Loucy (cell line): ENCODE measurements around the gene GRK1.

Source experiments
- H2AFZ ChIP-seq: fragments of 200-600 bp; sonication (generic); 2 replicates; pipeline ENCODE4 v1.6.0; 2016; ENCODE audit warnings: antibody characterized with exemption, mild to moderate bottlenecking, low read length, moderate library complexity
- H3F3A ChIP-seq: fragments of 200-600 bp; 2 replicates; pipeline ENCODE4 v1.6.0; 2016; ENCODE audit warnings: antibody characterized with exemption, low read depth, mild to moderate bottlenecking
- H3K27me3 ChIP-seq: fragments of 200-600 bp; sonication (generic); 2 replicates; pipeline ENCODE4 v1.6.1; 2014; ENCODE audit warnings: low read length, mild to moderate bottlenecking; ENCODE audit not compliant: insufficient read depth, poor library complexity, severe bottlenecking
- H3K36me3 ChIP-seq: fragments of 200-600 bp; sonication (generic); 2 replicates; pipeline ENCODE4 v1.6.1; 2016; ENCODE audit warnings: low read length; ENCODE audit not compliant: insufficient read depth
- H3K4me1 ChIP-seq: fragments of 200-600 bp; sonication (generic); 2 replicates; pipeline ENCODE4 v1.5.1; 2014; ENCODE audit warnings: low read length, mild to moderate bottlenecking; ENCODE audit not compliant: insufficient read depth, poor library complexity, severe bottlenecking
- H3K4me2 ChIP-seq: fragments of 200-600 bp; sonication (generic); 2 replicates; pipeline ENCODE4 v1.6.0; 2014; ENCODE audit warnings: antibody characterized with exemption, low read length, low read depth, mild to moderate bottlenecking; ENCODE audit not compliant: poor library complexity, severe bottlenecking
- H3K4me3 ChIP-seq: fragments of 200-600 bp; sonication (generic); 2 replicates; pipeline ENCODE4 v1.5.1; 2014; ENCODE audit warnings: low read length, mild to moderate bottlenecking, mixed read lengths; ENCODE audit not compliant: poor library complexity, severe bottlenecking
- H3K79me2 ChIP-seq: fragments of 200-600 bp; sonication (generic); 2 replicates; pipeline ENCODE4 v1.6.1; 2014; ENCODE audit warnings: low read length; ENCODE audit not compliant: insufficient read depth
- H3K9ac ChIP-seq: fragments of 200-600 bp; sonication (generic); 2 replicates; pipeline ENCODE4 v1.6.0; 2014; ENCODE audit warnings: mild to moderate bottlenecking, low read depth, low read length, moderate library complexity; ENCODE audit not compliant: poor library complexity, severe bottlenecking
- H3K9me2 ChIP-seq: fragments of 200-600 bp; sonication (generic); replicated peaks from 2 replicates; pipeline ENCODE4 v1.6.1; 2016; ENCODE audit warnings: low read depth, low read length, mixed read lengths
- H3K9me3 ChIP-seq: fragments of 200-600 bp; sonication (generic); 2 replicates; pipeline ENCODE4 v1.6.1; 2014; ENCODE audit warnings: mild to moderate bottlenecking, antibody characterized with exemption, low read length, low read depth; ENCODE audit not compliant: insufficient read depth
- H4K20me1 ChIP-seq: fragments of 200-600 bp; sonication (generic); 2 replicates; pipeline ENCODE4 v1.6.0; 2014; ENCODE audit warnings: antibody characterized with exemption, low read length, mild to moderate bottlenecking; ENCODE audit not compliant: insufficient read depth, poor library complexity, severe bottlenecking
- CTCF ChIP-seq: fragments of 200-600 bp; sonication (generic); conservative IDR thresholded peaks from 2 replicates; pipeline ENCODE4 v1.5.1; 2014; ENCODE audit warnings: mild to moderate bottlenecking, antibody characterized with exemption, low read length
- EZH2phosphoT487 ChIP-seq: fragments of 200-600 bp; IDR thresholded peaks from 2 replicates; pipeline ENCODE4 v1.6.1; 2018; ENCODE audit warnings: antibody characterized with exemption, mild to moderate bottlenecking, moderate library complexity, borderline replicate concordance

The GRK1 gene

DNA sequence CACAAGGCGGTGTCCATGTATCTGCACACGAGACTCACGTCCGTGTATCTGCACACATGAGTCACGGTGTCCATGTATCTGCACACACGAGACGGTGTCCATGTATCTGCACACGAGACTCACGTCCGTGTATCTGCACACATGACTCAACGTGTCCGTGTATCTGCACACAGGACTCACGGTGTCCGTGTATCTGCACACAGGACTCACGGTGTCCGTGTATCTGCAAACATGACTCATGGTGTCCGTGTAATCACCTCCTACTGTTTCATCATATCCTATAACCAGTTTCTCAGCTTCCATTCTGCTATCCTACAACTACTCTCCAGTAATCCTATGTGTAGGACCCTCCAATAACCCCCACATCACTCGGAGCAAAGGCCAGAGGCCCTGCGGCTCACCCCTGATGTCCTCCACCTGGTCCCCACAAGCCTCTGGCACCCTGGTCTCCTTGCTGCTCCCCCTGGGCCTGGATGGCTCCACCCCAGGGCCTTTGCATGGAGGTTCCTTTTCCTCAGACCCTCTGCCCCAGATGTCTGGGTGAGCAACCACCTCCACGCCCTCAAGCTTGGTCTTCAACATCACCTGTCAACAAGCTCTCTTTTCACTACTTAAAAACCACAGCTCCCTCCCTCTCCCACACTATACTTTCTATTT is 89.5 kb downstream of the GRK1 start:
- H3K4me3 ChIP-seq = no peak overlapping the region
- H3K4me2 ChIP-seq = no peak overlapping the region
- H3F3A ChIP-seq = no peaks in the 10 kb centered on the region

GRCh38 chr13:113758651-113759524 is 91.9 kb downstream of the GRK1 start, which contains the start of gene TMEM255B:
TSS of gene TMEM255B (plus strand) at chr13:113759226. CDS start at chr13:113759270, 44 bp downstream.
- Histone ChIP-seq H3K9me2 (no peaks in the 10 kb centered on the region), H2AFZ (no peak within 1 kb of the TSS), H3K79me2 (no peaks in the 10 kb centered on the region), H3K36me3 (no peaks in the 10 kb centered on the region), H4K20me1 (no peaks in the 10 kb centered on the region), H3K4me1 (no peaks in the 10 kb centered on the region), H3K9me3 (no peaks in the 10 kb centered on the region; the same call in 1 of the 2 replicates), H3K27me3 (no peaks in the 10 kb centered on the region), H3K9ac (no peak within 1 kb of the TSS), H3K4me3 (no peak within 1 kb of the TSS), H3K4me2 (no peak within 1 kb of the TSS), H3F3A (no peaks in the 10 kb centered on the region)
- no peak for TF ChIP-seq EZH2phosphoT487
- no peak for TF ChIP-seq CTCF

More for the DNA sequence above, 89.5 kb downstream of the GRK1 start:
- Histone ChIP-seq H3K9ac (no peak overlapping the region), H3K27me3 (no peaks in the 10 kb centered on the region), H3K9me3 (peaks cover 7% of the 10 kb centered on the region; the same call in 1 of the 2 replicates), H4K20me1 (no peaks in the 10 kb centered on the region), H2AFZ (no peak overlapping the region), H3K9me2 (no peaks in the 10 kb centered on the region), H3K36me3 (no peaks in the 10 kb centered on the region), H3K79me2 (no peaks in the 10 kb centered on the region), H3K4me1 (no peaks in the 10 kb centered on the region)
- TF ChIP-seq EZH2phosphoT487 = no peak
- no peak for TF ChIP-seq CTCF

DNA sequence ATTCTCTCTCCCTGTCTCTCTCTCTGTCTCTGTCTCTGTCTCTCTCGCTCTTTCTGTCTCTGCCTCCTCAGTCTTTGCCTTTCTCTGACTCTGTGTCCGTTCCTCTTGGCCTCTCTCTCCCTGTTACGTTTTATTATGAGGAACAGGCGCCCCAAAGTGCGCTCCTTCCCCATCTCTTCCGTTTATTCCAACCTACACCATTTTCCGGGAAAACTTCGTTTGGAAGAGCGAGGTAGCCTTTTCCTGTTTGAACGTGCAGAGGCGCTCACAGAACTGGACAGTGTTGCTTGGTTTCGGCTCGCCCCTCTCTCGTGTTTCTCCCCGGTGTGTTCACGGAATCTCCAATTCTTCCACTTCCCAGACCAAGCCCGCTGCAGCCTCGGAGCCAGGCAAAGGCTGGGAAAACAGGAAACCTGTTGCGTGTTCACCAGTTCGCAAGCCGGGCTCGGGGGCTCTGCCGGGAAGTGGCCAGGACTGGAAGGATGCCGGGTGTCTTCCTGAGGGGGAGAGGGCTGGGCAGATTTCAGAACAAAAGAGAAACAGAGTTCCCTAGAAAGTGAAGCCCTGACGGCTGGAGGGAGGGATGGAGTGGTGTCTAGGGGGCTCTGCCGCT is 92.6 kb downstream of the GRK1 start:
- Histone ChIP-seq H3K4me1 (no peaks in the 10 kb centered on the region), H3K9me2 (no peaks in the 10 kb centered on the region), H4K20me1 (no peaks in the 10 kb centered on the region), H3K27me3 (no peaks in the 10 kb centered on the region), H3K4me2 (no peak overlapping the region), H3K36me3 (no peaks in the 10 kb centered on the region), H3F3A (no peaks in the 10 kb centered on the region), H3K79me2 (no peaks in the 10 kb centered on the region), H3K9me3 (no peaks in the 10 kb centered on the region; the same call in 1 of the 2 replicates), H2AFZ (no peak overlapping the region), H3K9ac (no peak overlapping the region), H3K4me3 (no peak overlapping the region)
- TF ChIP-seq CTCF (no peak), EZH2phosphoT487 (no peak)
